ENCODE results near the gene TPH1. TPM values are rescaled to one million over a fixed set of nuclear protein-coding genes. Genes with fewer than 3 reads are reported as not detected.

The TPH1 gene
- total RNA-seq, 1 donor from 2014 or later: 0.18 TPM

- Histone ChIP-seq H3K4me1 (no peaks in the 10 kb centered on the region), H3K27me3 (ENCODE audit: low read depth) (no peaks in the 10 kb centered on the region), H3K36me3 (no peaks in the 10 kb centered on the region), H3K9me3 (no peaks in the 10 kb centered on the region), H3K4me3 (no peak overlapping the region), H3K27ac (no peak overlapping the region)
- ATAC-seq (no peak), DNase-seq (no peak)
- TF ChIP-seq CTCF (IDR thresholded peaks at IDR 0.05): no peak
- intact Hi-C loops (cut with DNase I): no loop called here
These were observed 9.6 kb downstream of the TPH1 start for GRCh38 chr11:18036456-18036855.

GRCh38 chr11:18027475-18027874 is 18.6 kb downstream of the TPH1 start:
- DNase-seq (no peak), ATAC-seq (no peak)
- no peak for TF ChIP-seq CTCF (IDR thresholded peaks at IDR 0.05)
- Histone ChIP-seq H3K9me3 (no peaks in the 10 kb centered on the region), H3K27me3 (ENCODE audit: low read depth) (no peaks in the 10 kb centered on the region), H3K4me1 (no peaks in the 10 kb centered on the region), H3K27ac (no peak overlapping the region), H3K36me3 (no peaks in the 10 kb centered on the region), H3K4me3 (no peak overlapping the region)
- intact Hi-C loops (cut with DNase I): no loop called here

- ATAC-seq (no peak), DNase-seq (no peak)
- intact Hi-C loops (cut with DNase I): no loop called here
- Histone ChIP-seq H3K27ac (no peak overlapping the region), H3K36me3 (no peaks in the 10 kb centered on the region), H3K9me3 (no peaks in the 10 kb centered on the region), H3K4me1 (no peaks in the 10 kb centered on the region), H3K27me3 (ENCODE audit: low read depth) (no peaks in the 10 kb centered on the region), H3K4me3 (no peak overlapping the region)
- TF ChIP-seq CTCF (IDR thresholded peaks at IDR 0.05): no peak
These were observed 23.6 kb downstream of the TPH1 start for GRCh38 chr11:18022419-18022818.

- H3K27me3 ChIP-seq (ENCODE audit: low read depth): no peaks in the 10 kb centered on the region
- ATAC-seq: no peak
- no peak overlapping the region for H3K27ac ChIP-seq
- intact Hi-C loops (cut with DNase I): no loop called here
- H3K4me1 ChIP-seq: no peaks in the 10 kb centered on the region
- no peak for DNase-seq
- no peak for TF ChIP-seq CTCF (IDR thresholded peaks at IDR 0.05)
- no peak overlapping the region for H3K4me3 ChIP-seq
- no peaks in the 10 kb centered on the region for H3K9me3 ChIP-seq
- no peaks in the 10 kb centered on the region for H3K36me3 ChIP-seq
These were observed 26.4 kb downstream of the TPH1 start for GRCh38 chr11:18019650-18020049.

GRCh38 chr11:18016789-18017188 is 29.3 kb downstream of the TPH1 start:
- intact Hi-C loops (cut with DNase I): no loop called here
- Histone ChIP-seq H3K36me3 (no peaks in the 10 kb centered on the region), H3K4me3 (no peak overlapping the region), H3K27ac (no peak overlapping the region), H3K4me1 (peaks cover 7% of the 10 kb centered on the region), H3K9me3 (no peaks in the 10 kb centered on the region), H3K27me3 (ENCODE audit: low read depth) (no peaks in the 10 kb centered on the region)
- DNase-seq (no peak), ATAC-seq (no peak)
- TF ChIP-seq CTCF (IDR thresholded peaks at IDR 0.05): no peak

GRCh38 chr11:18014876-18015275 is 31.2 kb downstream of the TPH1 start:
- no peaks in the 10 kb centered on the region for H3K27me3 ChIP-seq (ENCODE audit: low read depth)
- DNase-seq: no peak
- no peak overlapping the region for H3K27ac ChIP-seq
- H3K4me1 ChIP-seq: peaks cover 7% of the 10 kb centered on the region
- ATAC-seq: no peak
- no peak for TF ChIP-seq CTCF (IDR thresholded peaks at IDR 0.05)
- intact Hi-C loops (cut with DNase I): no loop called here
- no peak overlapping the region for H3K4me3 ChIP-seq
- H3K36me3 ChIP-seq: no peaks in the 10 kb centered on the region
- H3K9me3 ChIP-seq: no peaks in the 10 kb centered on the region

Measured in lower lobe of right lung (tissue), 2 donors.